Neural cell (in vitro differentiated cells): ENCODE data around the gene PEAR1.

ENCODE experiments used
- CTCF ChIP-seq: fragments of 450-650 bp; IDR thresholded peaks from 2 replicates; pipeline ENCODE4 v1.5.1; 2014; ENCODE audit warnings: antibody characterized with exemption, mild to moderate bottlenecking, moderate library complexity; ENCODE audit not compliant: poor library complexity, severe bottlenecking
- POLR2AphosphoS5 ChIP-seq: IDR thresholded peaks from 2 replicates; pipeline ENCODE4 v1.6.1; 2012
- REST ChIP-seq: IDR thresholded peaks from 2 replicates; pipeline ENCODE4 v1.6.1; 2012; ENCODE audit warnings: borderline replicate concordance

GRCh38 chr1:156898161-156898566, 4.6 kb downstream of the PEAR1 start:
- TF ChIP-seq POLR2AphosphoS5 (no peak), CTCF (no peak), REST (no peak)
